OCI-LY3 (cell line): Measurements from ENCODE around the gene FBXW8.

Experiments used
- CTCF ChIP-seq: fragments of 200-600, 300-600 bp; sonication (generic); IDR thresholded peaks from 2 replicates; pipeline ENCODE4 v1.5.1; 2014; ENCODE audit warnings: antibody characterized with exemption, low read length, low read depth
- EZH2phosphoT487 ChIP-seq: fragments of 200-600 bp; shearing (Covaris generic); IDR thresholded peaks from 2 replicates; pipeline ENCODE4 v1.6.1; 2018; ENCODE audit warnings: antibody characterized with exemption, mixed run types, low read depth

GRCh38 chr12:117076410-117077372 is 165.9 kb downstream of the FBXW8 start:
- TF ChIP-seq CTCF, result no peak
- TF ChIP-seq EZH2phosphoT487, result no peak
